Erythroblast (primary cell): ENCODE data around the gene TRPC4.

Experiments used
- DNase-seq, 2 experiments: peaks; one replicate each; lab custom pipeline; 2025; lab: John Stamatoyannopoulos, UW
- GATA1 ChIP-seq: IDR thresholded peaks from 2 replicates; pipeline ENCODE4 v1.6.1; 2011; ENCODE audit warnings: low read depth, mild to moderate bottlenecking, control low read depth, low read length, moderate library complexity
- POLR2A ChIP-seq: IDR thresholded peaks from 2 replicates; pipeline ENCODE4 v1.6.1; 2011; ENCODE audit warnings: mild to moderate bottlenecking, low read length

TRPC4 gene

DNA sequence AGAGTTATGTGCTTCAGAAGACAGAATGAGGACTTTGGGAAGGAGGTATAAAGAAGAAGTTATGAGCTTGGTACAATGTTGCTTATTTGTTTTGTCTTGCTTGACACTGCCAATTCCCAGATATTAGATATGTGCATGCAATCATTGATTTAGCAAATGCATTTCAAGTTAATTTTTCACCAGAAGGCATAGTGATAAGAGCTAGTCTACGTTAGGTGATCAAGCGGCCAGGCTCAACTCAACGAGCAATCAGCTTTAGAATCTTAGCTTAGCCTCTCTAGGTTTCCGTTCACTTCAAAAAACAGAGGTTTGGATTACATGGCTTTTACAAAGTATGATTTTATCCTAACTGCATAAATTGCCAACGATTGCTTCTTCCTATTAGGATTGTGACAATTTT, 189.4 kb downstream of the TRPC4 start:
- no peak for TF ChIP-seq GATA1
- no peak for TF ChIP-seq POLR2A
- DNase-seq, result no peak

- TF ChIP-seq POLR2A (no peak), GATA1 (no peak)
- DNase-seq, result no peak
These were observed 190.5 kb downstream of the TRPC4 start for GRCh38 chr13:37679043-37679442.

DNA sequence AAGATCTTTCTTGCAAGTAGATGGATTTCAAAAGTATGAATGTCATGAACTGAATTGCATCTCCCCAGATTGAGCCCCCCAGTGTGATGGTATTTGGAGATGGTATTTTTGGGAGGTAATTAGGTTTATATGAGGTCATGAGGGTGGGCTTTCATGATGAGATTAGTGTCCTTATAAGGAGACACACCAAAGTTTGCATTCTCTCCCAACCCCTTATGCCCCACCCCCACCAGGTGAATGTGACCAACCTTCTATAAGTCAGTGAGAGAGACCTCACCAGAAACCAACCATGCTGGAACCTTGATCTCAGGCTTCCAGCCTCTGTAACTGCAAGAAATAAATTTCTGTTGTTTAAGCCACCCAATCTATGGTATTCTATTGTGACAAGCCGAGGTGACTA, 199.7 kb downstream of the TRPC4 start:
- no peak for DNase-seq
- TF ChIP-seq POLR2A (no peak), GATA1 (no peak)

- no peak for DNase-seq
- no peak for TF ChIP-seq GATA1
- no peak for TF ChIP-seq POLR2A
These were observed 201.9 kb downstream of the TRPC4 start for GRCh38 chr13:37667702-37668101.

DNA sequence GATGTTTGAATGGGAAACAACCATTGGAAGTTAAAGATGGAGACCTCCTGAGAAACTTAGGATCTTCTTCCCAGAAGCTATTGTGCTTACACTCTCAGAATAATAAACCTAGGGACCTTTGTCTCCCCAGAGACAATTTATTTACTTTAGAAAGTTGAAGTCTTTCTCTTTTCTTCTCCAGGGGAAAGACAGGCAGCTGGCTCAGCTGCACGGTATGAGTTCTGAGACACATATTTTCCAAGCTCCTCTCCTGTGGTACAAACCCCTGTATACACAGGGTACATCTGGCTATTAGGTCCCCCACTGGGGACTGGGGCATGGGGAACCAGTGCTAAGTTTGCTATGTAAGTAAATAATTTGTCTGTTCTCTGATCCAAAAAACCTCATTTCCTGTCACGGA, 203.5 kb downstream of the TRPC4 start:
- TF ChIP-seq GATA1, result no peak
- TF ChIP-seq POLR2A, result no peak
- no peak for DNase-seq

DNA sequence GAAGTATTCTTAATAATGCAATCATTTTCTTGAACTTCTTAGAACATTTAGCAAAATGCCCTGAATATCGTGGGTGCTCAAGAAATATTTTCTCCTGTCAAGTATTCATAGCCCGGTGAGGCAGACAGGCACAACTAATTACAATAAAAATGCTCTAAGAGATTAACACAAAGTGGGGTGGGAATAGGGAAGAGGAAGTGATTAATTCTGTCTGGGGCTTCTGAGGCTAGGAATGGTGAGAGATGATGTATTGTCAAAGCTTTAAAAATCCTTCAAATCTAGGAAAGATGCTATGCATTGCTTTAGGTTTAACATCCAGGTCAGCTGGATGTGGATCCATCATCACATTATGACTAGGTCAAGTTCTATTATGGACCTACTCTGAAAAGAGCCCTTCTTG, 204.2 kb downstream of the TRPC4 start:
- TF ChIP-seq POLR2A (no peak), GATA1 (no peak)
- DNase-seq, result no peak

DNA sequence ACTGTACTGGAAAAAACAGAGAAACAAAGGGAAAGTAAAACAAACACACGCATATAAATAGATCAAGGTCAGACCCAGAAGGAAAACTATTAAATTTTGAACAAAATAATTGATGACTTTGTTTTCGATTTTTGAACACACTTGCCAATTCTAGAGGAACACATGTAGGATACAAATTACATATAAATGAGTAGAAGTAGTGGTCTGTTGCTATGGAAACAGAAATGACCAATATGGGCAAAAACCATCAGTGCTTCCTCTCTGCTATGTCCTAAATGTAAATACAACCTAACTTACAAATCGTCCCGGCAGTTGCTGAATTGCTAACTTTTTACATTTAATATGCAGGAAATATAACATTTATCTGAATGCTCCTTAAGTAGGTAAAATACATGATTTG, 205.8 kb downstream of the TRPC4 start:
- DNase-seq, result no peak
- TF ChIP-seq POLR2A, result no peak
- no peak for TF ChIP-seq GATA1

- TF ChIP-seq POLR2A (no peak), GATA1 (no peak)
- DNase-seq, result no peak
These were observed 206.9 kb downstream of the TRPC4 start for GRCh38 chr13:37662624-37663023.

DNA sequence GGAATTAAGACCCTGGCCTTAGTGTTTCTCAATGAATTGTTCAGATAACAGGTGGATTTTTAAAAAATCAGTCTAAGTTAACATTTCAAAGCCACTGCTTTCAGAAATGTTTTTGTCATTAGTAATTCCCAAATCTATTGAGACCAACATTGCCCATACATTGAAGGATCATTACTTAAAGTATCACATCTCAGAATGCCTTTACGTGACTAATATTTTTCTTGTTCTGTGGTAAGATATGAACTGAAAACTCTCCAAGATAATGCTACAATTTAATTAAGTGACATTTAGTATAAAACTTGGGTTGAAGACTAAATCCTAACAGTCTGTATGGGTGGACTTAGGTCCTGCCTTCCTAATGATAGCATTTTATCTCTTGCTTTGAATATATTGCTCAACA, 211.6 kb downstream of the TRPC4 start:
- DNase-seq, result no peak

GRCh38 chr13:37657134-37657533, 212.4 kb downstream of the TRPC4 start:
- DNase-seq, result no peak
- TF ChIP-seq POLR2A (no peak), GATA1 (no peak)

More for the DNA sequence above, 211.6 kb downstream of the TRPC4 start:
- TF ChIP-seq POLR2A (no peak), GATA1 (no peak)

DNA sequence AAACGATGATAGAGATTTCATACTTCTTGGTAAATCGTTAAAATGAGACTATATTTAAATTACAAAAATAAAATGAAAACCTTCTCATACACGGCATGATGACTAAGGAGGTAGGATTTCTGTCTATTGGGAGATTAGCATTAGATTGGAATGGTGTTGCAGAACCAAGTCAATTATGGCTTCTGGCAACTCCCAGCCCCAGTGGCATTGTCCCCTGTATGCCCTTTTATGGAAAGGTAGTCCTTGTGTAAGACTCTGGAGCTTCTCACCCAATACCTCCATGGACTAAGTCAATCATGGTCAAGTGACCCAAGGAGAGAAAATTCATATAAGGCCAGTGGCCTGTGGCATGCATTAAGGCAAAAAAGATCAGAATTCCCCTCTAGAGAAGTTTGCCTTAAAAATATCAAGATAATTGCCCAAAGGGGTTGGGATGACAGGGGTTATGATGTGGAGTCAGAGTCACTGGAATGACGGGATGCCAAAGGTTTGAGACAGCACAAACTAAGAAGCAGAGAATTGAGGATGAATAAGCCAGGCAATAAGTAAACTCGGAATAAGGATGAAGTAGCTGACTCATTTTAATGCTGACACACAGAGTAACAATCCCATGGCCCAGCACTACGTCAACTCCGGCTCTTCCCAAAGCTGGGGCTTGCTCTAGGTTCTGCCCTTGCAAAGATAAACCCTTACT, 213.2 kb downstream of the TRPC4 start:
- DNase-seq, result no peak
- TF ChIP-seq GATA1 (no peak), POLR2A (no peak)

DNA sequence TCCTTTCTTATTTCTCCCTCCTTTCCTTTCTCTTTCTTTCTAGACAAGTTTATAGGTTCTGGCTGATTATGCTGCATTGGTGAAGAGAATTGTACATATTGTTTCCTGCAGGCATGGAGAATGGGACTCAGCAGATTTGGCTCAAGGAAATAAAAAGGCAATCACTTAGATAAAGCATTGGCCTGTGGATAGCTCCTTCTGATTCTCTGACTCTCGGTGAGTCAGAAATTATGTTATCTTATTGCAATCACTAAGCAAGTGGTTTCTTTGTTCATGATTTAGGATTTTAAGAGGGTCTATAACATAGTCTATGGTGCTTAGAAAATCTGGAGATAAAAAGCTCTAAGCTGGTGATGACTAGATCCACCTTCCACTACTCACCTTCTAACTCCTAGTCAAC, 217.0 kb downstream of the TRPC4 start:
- TF ChIP-seq GATA1, result no peak
- TF ChIP-seq POLR2A, result no peak

DNA sequence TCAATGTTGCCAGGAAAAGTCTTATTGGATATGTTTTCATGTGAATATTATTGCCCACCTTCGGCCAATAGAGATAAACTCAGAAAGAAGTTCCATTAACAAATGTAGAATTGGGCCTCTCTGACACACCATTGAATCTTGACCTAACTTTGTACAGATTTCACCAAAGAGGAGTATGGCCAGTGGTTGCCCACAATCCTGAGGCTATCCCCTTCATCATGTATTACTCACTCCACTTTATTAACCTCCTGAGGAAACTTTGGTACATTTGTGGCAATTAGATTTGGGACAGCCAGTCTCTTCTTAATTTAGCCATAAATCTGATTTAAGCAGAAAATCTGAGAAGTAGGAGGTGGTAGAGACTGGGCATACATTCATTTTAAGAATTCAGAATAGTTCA, 217.7 kb downstream of the TRPC4 start:
- TF ChIP-seq GATA1, result no peak
- TF ChIP-seq POLR2A, result no peak
- DNase-seq, result no peak

More for the DNA sequence above, 217.0 kb downstream of the TRPC4 start:
- DNase-seq, result no peak

GRCh38 chr13:37648609-37649008, 221.0 kb downstream of the TRPC4 start:
- TF ChIP-seq POLR2A (no peak), GATA1 (no peak)
- no peak for DNase-seq

- TF ChIP-seq GATA1 (no peak), POLR2A (no peak)
- DNase-seq, result no peak
These were observed 222.4 kb downstream of the TRPC4 start for GRCh38 chr13:37647031-37647650.
